Measurements from ENCODE around the gene ATXN10.
"Not testable (repeated sequence)": the region's sequence is repeated elsewhere in the genome, so short reads cannot be mapped to it uniquely, and the experiment has no call there.

Gene ATXN10

DNA sequence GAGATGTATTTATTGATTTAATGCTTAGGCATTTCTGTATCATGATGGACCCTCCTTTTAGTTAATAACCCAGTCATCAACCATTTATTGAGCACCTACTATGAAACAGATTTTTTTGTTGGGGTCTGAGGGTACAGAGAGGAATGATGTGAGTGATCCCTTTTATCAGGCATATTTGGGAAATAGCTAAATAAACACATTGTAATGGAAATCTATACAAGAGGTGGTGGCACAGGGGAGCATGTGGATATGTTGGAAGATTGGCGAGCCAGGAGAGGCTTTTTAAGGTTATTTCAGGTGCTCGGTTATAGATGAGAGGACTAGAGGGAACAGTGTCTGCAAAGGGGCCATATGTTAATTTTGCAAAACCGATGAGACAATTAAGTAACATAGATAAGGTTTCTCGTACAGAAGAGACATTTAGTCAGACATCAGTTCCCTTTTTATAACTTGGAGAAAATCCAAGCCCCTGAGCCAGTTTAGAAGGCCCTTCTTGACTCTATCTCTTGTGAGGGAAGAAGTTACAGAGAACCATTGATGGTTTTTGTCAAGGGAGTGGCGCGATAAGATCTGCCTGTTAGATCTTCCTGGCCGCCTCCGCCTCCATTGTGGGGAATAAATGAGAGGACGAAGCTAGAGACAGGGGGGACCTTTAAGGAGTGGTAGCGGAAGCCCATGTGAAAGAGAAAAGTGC, 2.0 kb downstream of the ATXN10 start:
- TF ChIP-seq CTCF (IDR thresholded peaks at IDR 0.05; ENCODE audit: low read depth, low read length) = no peak
- DNase-seq (ENCODE audit: extremely low read depth, low read depth) = no peak

- TF ChIP-seq CTCF (IDR thresholded peaks at IDR 0.05; ENCODE audit: low read depth, low read length) = no peak
- no peak for DNase-seq (ENCODE audit: extremely low read depth, low read depth)
Measured at GRCh38 chr22:45676024-45676423, 4.4 kb downstream of the ATXN10 start.

- no peak for TF ChIP-seq CTCF (IDR thresholded peaks at IDR 0.05; ENCODE audit: low read depth, low read length)
- DNase-seq (ENCODE audit: extremely low read depth, low read depth) = no peak
Measured at GRCh38 chr22:45677063-45677462, 5.4 kb downstream of the ATXN10 start.

DNA sequence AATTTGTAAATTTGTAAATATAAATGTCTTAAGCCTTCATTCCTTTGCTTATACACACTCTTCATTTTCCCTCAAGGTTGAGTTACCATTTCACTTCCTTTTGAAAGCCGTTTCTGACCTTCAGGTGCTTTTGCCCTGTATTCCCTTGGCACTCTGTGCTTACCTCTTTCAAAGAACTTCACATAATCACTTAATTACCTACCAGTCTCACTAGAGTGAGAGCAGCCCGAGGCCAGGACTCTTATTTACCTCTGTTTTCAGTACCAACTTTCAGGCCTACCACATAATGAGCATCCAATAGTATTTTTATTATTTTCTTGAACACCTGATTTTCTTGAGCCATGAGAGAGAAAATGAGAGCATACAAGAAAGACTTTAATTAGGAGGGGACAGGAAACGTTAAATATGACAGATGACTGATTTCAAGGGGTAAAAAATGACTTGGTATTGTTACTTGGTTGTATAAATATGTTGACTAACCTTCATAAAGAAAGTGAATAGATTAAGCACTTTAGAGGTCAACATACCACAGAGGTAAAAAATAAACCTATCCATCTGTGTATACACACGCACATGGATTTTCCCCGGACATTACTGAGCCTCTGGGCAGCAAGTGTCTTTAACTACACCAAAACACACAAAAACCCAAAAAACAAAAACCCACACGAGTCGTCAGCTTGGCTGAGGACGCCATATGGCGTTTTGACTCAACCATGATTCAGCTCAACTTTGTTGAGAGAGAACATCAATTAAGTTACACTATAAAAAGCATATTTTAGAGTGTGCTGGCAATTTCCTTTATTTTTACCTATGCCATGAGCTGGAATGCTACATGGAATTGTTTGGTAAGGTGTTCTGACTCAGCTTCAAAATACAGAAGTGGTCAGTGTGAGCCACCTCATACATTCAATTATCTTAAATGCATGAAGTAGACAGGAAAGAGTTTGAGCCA, 7.6 kb downstream of the ATXN10 start:
- DNase-seq (ENCODE audit: extremely low read depth, low read depth) = no peak
- TF ChIP-seq CTCF (IDR thresholded peaks at IDR 0.05; ENCODE audit: low read depth, low read length) = no peak

DNA sequence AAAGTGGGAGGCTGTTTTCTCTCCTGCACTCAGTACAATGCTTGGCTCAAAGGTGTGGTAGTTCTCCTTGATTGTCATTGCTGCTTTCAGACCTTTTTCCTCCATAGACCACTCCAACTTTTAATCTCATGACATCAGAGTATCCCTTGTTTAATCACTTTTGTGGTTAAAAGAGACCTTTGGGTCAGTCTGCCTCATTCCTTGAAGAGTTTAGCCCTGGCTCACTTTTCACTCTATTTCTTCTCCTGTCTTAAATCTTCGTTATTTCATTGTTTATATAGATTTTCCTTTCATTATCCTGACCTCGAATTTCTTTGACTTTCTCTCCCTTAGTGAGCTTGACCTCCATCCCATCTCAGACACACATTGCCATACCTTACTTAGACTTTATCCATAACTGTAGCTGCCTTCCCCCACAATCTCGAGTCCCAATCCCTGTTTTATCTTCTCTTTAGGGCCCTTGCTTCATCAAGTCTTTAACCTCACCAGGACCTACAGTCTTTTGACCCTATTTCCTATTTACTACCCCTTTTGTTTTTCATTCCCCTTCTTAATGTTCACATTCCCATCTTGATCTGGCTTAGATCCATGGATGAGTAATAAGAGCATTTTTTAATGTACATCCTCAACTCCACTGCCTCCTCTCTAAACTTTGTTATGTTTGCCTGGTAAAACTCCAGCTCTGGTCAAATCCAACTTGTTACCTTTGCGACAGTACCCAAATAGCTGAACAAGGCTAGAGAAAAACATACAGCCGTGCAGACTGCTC, 9.5 kb downstream of the ATXN10 start:
- TF ChIP-seq CTCF (IDR thresholded peaks at IDR 0.05; ENCODE audit: low read depth, low read length) = no peak

GRCh38 chr22:45682064-45682463, 10.4 kb downstream of the ATXN10 start:
- TF ChIP-seq CTCF (IDR thresholded peaks at IDR 0.05; ENCODE audit: low read depth, low read length) = no peak
- DNase-seq (ENCODE audit: extremely low read depth, low read depth) = no peak

More for the DNA sequence above, 9.5 kb downstream of the ATXN10 start:
- DNase-seq (ENCODE audit: extremely low read depth, low read depth) = no peak

DNA sequence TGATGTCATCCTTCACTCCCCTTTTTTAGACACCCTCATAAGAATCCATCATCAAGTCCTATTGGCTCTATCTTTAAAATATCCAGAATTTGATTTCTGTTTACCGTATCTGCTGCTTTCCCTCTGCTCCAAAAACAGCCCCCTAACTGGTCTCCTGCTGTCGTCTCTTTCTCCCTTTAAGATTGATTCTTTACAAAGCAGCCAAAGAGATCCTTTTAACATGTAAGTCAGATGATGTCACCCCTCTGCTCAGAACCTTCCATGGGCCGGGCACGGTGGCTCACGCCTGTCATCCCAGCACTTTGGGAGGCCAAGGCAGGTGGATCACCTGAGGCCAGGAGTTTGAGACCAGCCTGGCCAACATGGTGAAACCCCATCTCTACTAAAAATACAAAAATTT, 11.1 kb downstream of the ATXN10 start:
- DNase-seq (ENCODE audit: extremely low read depth, low read depth) = not testable (repeated sequence)

All from AG09319 (cell line).